Lung (tissue), 12 donors: ENCODE data around the gene ST8SIA4. TPM values are rescaled to one million over a fixed set of nuclear protein-coding genes. Genes with fewer than 3 reads are reported as not detected.

Experiments
- ATAC-seq: fragments of 200-7000 bp; cut with Tn5 transposase; one replicate; pipeline ENCODE4 v1.9.1; 2020; ENCODE audit warnings: moderate number of reproducible peaks; ENCODE audit not compliant: insufficient read depth, low FRiP score
- DNase-seq, 3 donors: peaks; one replicate each; pipeline ENCODE4 v3.0.0-alpha.2; 2013 to 2017
- H3K27ac ChIP-seq, 2 donors: one replicate each; pipeline ENCODE4 v1.5.1; 2013; ENCODE audit warnings: mild to moderate bottlenecking in 2 of 2, moderate library complexity in 2 of 2, control low read depth in 1 of 2, inconsistent platforms in 1 of 2, low read depth in 1 of 2, low read length in 1 of 2
- H3K27me3 ChIP-seq, 3 donors: one replicate each; pipeline ENCODE4 v1.5.1; 2013; ENCODE audit warnings: low read length in 2 of 3; ENCODE audit not compliant: control insufficient read depth in 3 of 3, insufficient read depth in 3 of 3
- H3K36me3 ChIP-seq, 4 donors: one replicate each; pipeline ENCODE4 v1.5.1; 2013; ENCODE audit warnings: low read length in 4 of 4, mild to moderate bottlenecking in 1 of 4, moderate library complexity in 1 of 4; ENCODE audit not compliant: control insufficient read depth in 4 of 4, insufficient read depth in 4 of 4
- H3K4me1 ChIP-seq, 5 donors: one replicate each; pipeline ENCODE4 v1.5.1; 2013; ENCODE audit warnings: low read length in 5 of 5, mild to moderate bottlenecking in 2 of 5, moderate library complexity in 1 of 5; ENCODE audit not compliant: control insufficient read depth in 5 of 5, insufficient read depth in 5 of 5
- H3K4me3 ChIP-seq: one replicate; pipeline ENCODE4 v1.5.1; 2013; ENCODE audit warnings: mild to moderate bottlenecking, control low read depth, moderate library complexity
- H3K9ac ChIP-seq, 2 donors: one replicate each; pipeline ENCODE4 v1.5.1; 2013; ENCODE audit warnings: low read length in 2 of 2, control low read depth in 1 of 2; ENCODE audit not compliant: insufficient read depth in 1 of 2
- H3K9me3 ChIP-seq, 4 donors: one replicate each; pipeline ENCODE4 v1.5.1; 2013; ENCODE audit warnings: low read length in 3 of 4, mild to moderate bottlenecking in 1 of 4, moderate library complexity in 1 of 4; ENCODE audit not compliant: control insufficient read depth in 4 of 4, insufficient read depth in 3 of 4
- CTCF ChIP-seq: IDR thresholded peaks from 2 replicates; pipeline ENCODE4 v1.5.1; 2012; ENCODE audit warnings: mild to moderate bottlenecking; ENCODE audit errors: control extremely low read depth, extremely low read depth
- WGBS, 2 donors: extraction: QIAGEN DNeasy Blood & Tissue Kit; methylation state at CpG; one replicate each; pipeline ENCODE4 v1.1.7; 2013; 5-methylcytosine and 5-hydroxymethylcytosine counted together
- polyA plus RNA-seq, 2 donors: library from polyadenylated mRNA; stranded (reverse); fragments of 200-250 nt; gene quantifications; one replicate each; pipeline ENCODE4 v1.2.1, GENCODE V29; 2013
- total RNA-seq, 2 donors: library from RNA; depleted of rRNA in 1 of 2; stranded (reverse); fragments of >200 nt in 1 of 2; gene quantifications; one replicate each; pipeline ENCODE4 v1.2.1, GENCODE V29; 2014 to 2021
- donor health status: control.
- donor health status: control.
- donor health status: Bipolar disorder and iron deficiency.
- donor health status: healthy.
- donor health status: DM: yes; HTN: yes; CAD: no.

The ST8SIA4 gene
- total and polyA plus RNA-seq, 4 donors: 4.2 to 22.1 (median 14.2) TPM

- Histone ChIP-seq H3K4me3 (no peak overlapping the region), H3K9ac (no peak overlapping the region), H3K9me3 (no peaks in the 10 kb centered on the region), H3K27ac (no peak overlapping the region), H3K4me1 (peaks cover 0 to 4% (median 0%) of the 10 kb centered on the region in 5 donors), H3K36me3 (peaks cover 0 to 1% (median 0%) of the 10 kb centered on the region in 4 donors), H3K27me3 (no peaks in the 10 kb centered on the region)
- no peak for DNase-seq
- WGBS, 2 donors: 92 to 96% methylated on average over 1 of the region's 1 CpG
- no peak for ATAC-seq
- no peak for TF ChIP-seq CTCF
Measured at GRCh38 chr5:100855295-100855694, 47.8 kb downstream of the ST8SIA4 start.

- H3K27ac ChIP-seq: no peak overlapping the region
- no peak for DNase-seq
Measured at GRCh38 chr5:100854591-100854990, 48.5 kb downstream of the ST8SIA4 start.

GRCh38 chr5:100853582-100853981 lies 49.5 kb downstream of the ST8SIA4 start:
- no peak overlapping the region for H3K4me3 ChIP-seq
- ATAC-seq (no peak), DNase-seq (no peak)
- peaks cover 0 to 1% (median 0%) of the 10 kb centered on the region in 4 donors for H3K36me3 ChIP-seq
- H3K27ac ChIP-seq: no peak overlapping the region
- H3K4me1 ChIP-seq: peaks cover 0 to 4% (median 0%) of the 10 kb centered on the region in 5 donors
- H3K9me3 ChIP-seq: no peaks in the 10 kb centered on the region
- H3K9ac ChIP-seq: no peak overlapping the region
- H3K27me3 ChIP-seq: no peaks in the 10 kb centered on the region
- TF ChIP-seq CTCF: no peak

More at GRCh38 chr5:100854591-100854990, 48.5 kb downstream of the ST8SIA4 start:
- no peak overlapping the region for H3K4me3 ChIP-seq
- no peak for TF ChIP-seq CTCF
- no peak for ATAC-seq
- no peaks in the 10 kb centered on the region for H3K27me3 ChIP-seq
- H3K4me1 ChIP-seq: peaks cover 0 to 4% (median 0%) of the 10 kb centered on the region in 5 donors
- no peaks in the 10 kb centered on the region for H3K9me3 ChIP-seq
- H3K9ac ChIP-seq: no peak overlapping the region
- peaks cover 0 to 1% (median 0%) of the 10 kb centered on the region in 4 donors for H3K36me3 ChIP-seq

- peaks cover 0 to 4% (median 0%) of the 10 kb centered on the region in 5 donors for H3K4me1 ChIP-seq
- DNase-seq: no peak
- H3K36me3 ChIP-seq: peaks cover 0 to 1% (median 0%) of the 10 kb centered on the region in 4 donors
- no peak for TF ChIP-seq CTCF
- H3K9ac ChIP-seq: no peak overlapping the region
- 20 to 44% methylated on average over 3 of the region's 3 CpGs for WGBS, 2 donors
- no peaks in the 10 kb centered on the region for H3K27me3 ChIP-seq
- H3K27ac ChIP-seq: no peak overlapping the region
- no peak overlapping the region for H3K4me3 ChIP-seq
- H3K9me3 ChIP-seq: no peaks in the 10 kb centered on the region
- no peak for ATAC-seq
Measured at GRCh38 chr5:100852988-100853449, 50.1 kb downstream of the ST8SIA4 start.
